ENCODE measurements around the gene WDR33. TPM values are rescaled to one million over a fixed set of nuclear protein-coding genes. Genes with fewer than 3 reads are reported as not detected.

The WDR33 gene
- total RNA-seq, 2 donors from 2014 or later, result 69.2 to 71.7 TPM

GRCh38 chr2:127673291-127674069, 137.5 kb downstream of the WDR33 start:
- Mint-ChIP-seq H3K4me1 (ENCODE audit: low read depth) (peaks cover 6% of the 10 kb centered on the region), H3K4me3 (peak overlapping the region; percentile 19 to 82), H3K27me3 (ENCODE audit: low read depth) (peaks cover 70% of the 10 kb centered on the region), H3K36me3 (ENCODE audit: insufficient read depth in 2 of 2) (no peaks in the 10 kb centered on the region), H3K27ac (no peak overlapping the region), H3K9me3 (no peaks in the 10 kb centered on the region)
- no peak for ATAC-seq (replicated peaks in 1 of 2)
- DNase-seq, result no peak

GRCh38 chr2:127672341-127673224, 138.4 kb downstream of the WDR33 start:
- no peak overlapping the region for H3K27ac Mint-ChIP-seq
- no peaks in the 10 kb centered on the region for H3K9me3 Mint-ChIP-seq
- peaks cover 6% of the 10 kb centered on the region for H3K4me1 Mint-ChIP-seq (ENCODE audit: low read depth)
- no peaks in the 10 kb centered on the region for H3K36me3 Mint-ChIP-seq (ENCODE audit: insufficient read depth in 2 of 2)
- DNase-seq (no peak), ATAC-seq (replicated peaks in 1 of 2) (no peak)
- peaks cover 64% of the 10 kb centered on the region for H3K27me3 Mint-ChIP-seq (ENCODE audit: low read depth)
- no peak overlapping the region for H3K4me3 Mint-ChIP-seq

- Mint-ChIP-seq H3K36me3 (ENCODE audit: insufficient read depth in 2 of 2) (no peaks in the 10 kb centered on the region), H3K9me3 (no peaks in the 10 kb centered on the region), H3K27ac (no peak overlapping the region), H3K27me3 (ENCODE audit: low read depth) (peaks cover 64% of the 10 kb centered on the region), H3K4me3 (no peak overlapping the region), H3K4me1 (ENCODE audit: low read depth) (peaks cover 6% of the 10 kb centered on the region)
- DNase-seq (no peak), ATAC-seq (replicated peaks in 1 of 2) (no peak)
These were observed 139.2 kb downstream of the WDR33 start for GRCh38 chr2:127671557-127672302.

GRCh38 chr2:127670957-127671290, 140.0 kb downstream of the WDR33 start:
- Mint-ChIP-seq H3K4me3 (no peak overlapping the region), H3K27ac (no peak overlapping the region), H3K9me3 (no peaks in the 10 kb centered on the region), H3K27me3 (ENCODE audit: low read depth) (peaks cover 64% of the 10 kb centered on the region), H3K36me3 (ENCODE audit: insufficient read depth in 2 of 2) (no peaks in the 10 kb centered on the region), H3K4me1 (ENCODE audit: low read depth) (peaks cover 6% of the 10 kb centered on the region)
- ATAC-seq (replicated peaks in 1 of 2) (no peak), DNase-seq (no peak)

- H3K27ac Mint-ChIP-seq, result no peak overlapping the region
- H3K27me3 Mint-ChIP-seq (ENCODE audit: low read depth), result peaks cover 68% of the 10 kb centered on the region
- H3K9me3 Mint-ChIP-seq, result no peaks in the 10 kb centered on the region
- no peak overlapping the region for H3K4me3 Mint-ChIP-seq
- H3K4me1 Mint-ChIP-seq (ENCODE audit: low read depth), result peaks cover 6% of the 10 kb centered on the region
- DNase-seq (no peak), ATAC-seq (replicated peaks in 1 of 2) (no peak)
- no peaks in the 10 kb centered on the region for H3K36me3 Mint-ChIP-seq (ENCODE audit: insufficient read depth in 2 of 2)
These were observed 140.7 kb downstream of the WDR33 start for GRCh38 chr2:127670055-127670956.

GRCh38 chr2:127669056-127669455, 141.9 kb downstream of the WDR33 start:
- Mint-ChIP-seq H3K4me1 (ENCODE audit: low read depth) (no peaks in the 10 kb centered on the region), H3K9me3 (no peaks in the 10 kb centered on the region), H3K4me3 (no peak overlapping the region), H3K36me3 (ENCODE audit: insufficient read depth in 2 of 2) (no peaks in the 10 kb centered on the region), H3K27ac (no peak overlapping the region), H3K27me3 (ENCODE audit: low read depth) (peaks cover 70% of the 10 kb centered on the region)
- DNase-seq (no peak), ATAC-seq (replicated peaks in 1 of 2) (no peak)

- Mint-ChIP-seq H3K36me3 (ENCODE audit: insufficient read depth in 2 of 2) (no peaks in the 10 kb centered on the region), H3K9me3 (no peaks in the 10 kb centered on the region), H3K27me3 (ENCODE audit: low read depth) (peaks cover 56% of the 10 kb centered on the region), H3K4me1 (ENCODE audit: low read depth) (peaks cover 3% of the 10 kb centered on the region), H3K27ac (no peak overlapping the region), H3K4me3 (no peak overlapping the region)
- ATAC-seq (replicated peaks in 1 of 2) (no peak), DNase-seq (no peak)
These were observed 145.6 kb downstream of the WDR33 start for GRCh38 chr2:127665267-127665893.

GRCh38 chr2:127664895-127665225, 146.1 kb downstream of the WDR33 start:
- ATAC-seq (replicated peaks in 1 of 2) (no peak), DNase-seq (no peak)
- Mint-ChIP-seq H3K27me3 (ENCODE audit: low read depth) (peaks cover 54% of the 10 kb centered on the region), H3K4me3 (no peak overlapping the region), H3K27ac (no peak overlapping the region), H3K4me1 (ENCODE audit: low read depth) (peaks cover 3% of the 10 kb centered on the region), H3K36me3 (ENCODE audit: insufficient read depth in 2 of 2) (no peaks in the 10 kb centered on the region), H3K9me3 (no peaks in the 10 kb centered on the region)

GRCh38 chr2:127664065-127664894, 146.7 kb downstream of the WDR33 start:
- H3K36me3 Mint-ChIP-seq (ENCODE audit: insufficient read depth in 2 of 2), result no peaks in the 10 kb centered on the region
- DNase-seq, result no peak
- H3K27ac Mint-ChIP-seq, result no peak overlapping the region
- H3K27me3 Mint-ChIP-seq (ENCODE audit: low read depth), result peaks cover 52% of the 10 kb centered on the region
- no peaks in the 10 kb centered on the region for H3K9me3 Mint-ChIP-seq
- peak overlapping the region in 1 of 2 donors; percentile 17 for H3K4me3 Mint-ChIP-seq
- peaks cover 3% of the 10 kb centered on the region for H3K4me1 Mint-ChIP-seq (ENCODE audit: low read depth)
- ATAC-seq (replicated peaks in 1 of 2), result no peak

- H3K27ac Mint-ChIP-seq, result no peak overlapping the region
These were observed 147.4 kb downstream of the WDR33 start for GRCh38 chr2:127663566-127664064.

GRCh38 chr2:127662937-127663565, 147.9 kb downstream of the WDR33 start:
- H3K27me3 Mint-ChIP-seq (ENCODE audit: low read depth), result peaks cover 45% of the 10 kb centered on the region
- DNase-seq (no peak), ATAC-seq (replicated peaks in 1 of 2) (no peak)
- no peak overlapping the region for H3K4me3 Mint-ChIP-seq
- no peaks in the 10 kb centered on the region for H3K9me3 Mint-ChIP-seq
- H3K4me1 Mint-ChIP-seq (ENCODE audit: low read depth), result peaks cover 3% of the 10 kb centered on the region
- no peaks in the 10 kb centered on the region for H3K36me3 Mint-ChIP-seq (ENCODE audit: insufficient read depth in 2 of 2)
- no peak overlapping the region for H3K27ac Mint-ChIP-seq

More at GRCh38 chr2:127663566-127664064, 147.4 kb downstream of the WDR33 start:
- ATAC-seq (replicated peaks in 1 of 2) (no peak), DNase-seq (no peak)
- H3K36me3 Mint-ChIP-seq (ENCODE audit: insufficient read depth in 2 of 2), result no peaks in the 10 kb centered on the region
- H3K4me3 Mint-ChIP-seq, result no peak overlapping the region
- peaks cover 45% of the 10 kb centered on the region for H3K27me3 Mint-ChIP-seq (ENCODE audit: low read depth)
- H3K4me1 Mint-ChIP-seq (ENCODE audit: low read depth), result peaks cover 3% of the 10 kb centered on the region
- H3K9me3 Mint-ChIP-seq, result no peaks in the 10 kb centered on the region

All from activated T-cell treated with anti-CD3 and anti-CD28 coated beads, Interleukin-2, amount 50 U/mL, for 72 hours (primary cell).